Measurements from ENCODE around the gene FAM161B. TPM values are rescaled to one million over a fixed set of nuclear protein-coding genes. Genes with fewer than 3 reads are reported as not detected.

FAM161B gene
- total and polyA plus RNA-seq, 2 of the 13 experiments (the other 11 are each of a cell fraction or from before 2014, with no cell fraction given) = 1.6 to 2.0 TPM

- TF ChIP-seq BCL3 (CRISPR knock-in tag; IDR thresholded peaks at IDR 0.05) = no peak
- TF ChIP-seq SOX6 (IDR thresholded peaks at IDR 0.05) = no peak
- TF ChIP-seq SOX6 (CRISPR knock-in tag; IDR thresholded peaks at IDR 0.05) = peak; percentile 75; the same call in 1 of the 2 replicates
- no peak; the same call in 1 of the 2 replicates for TF ChIP-seq ZNF335 (CRISPR knock-in tag; IDR thresholded peaks at IDR 0.05)
- TF ChIP-seq ZNF672 (CRISPR knock-in tag; IDR thresholded peaks at IDR 0.05) = no peak
- no peak for TF ChIP-seq ZNF343 (CRISPR knock-in tag; IDR thresholded peaks at IDR 0.05)
- 0 out of 2 replicates have a peak, but pooled peaks have one; percentile 44 for TF ChIP-seq POGK (CRISPR knock-in tag; conservative IDR thresholded peaks at IDR 0.05)
- 0 out of 2 replicates have a peak, but pooled peaks have one; percentile 41 for TF ChIP-seq ZNF614 (CRISPR knock-in tag; IDR thresholded peaks at IDR 0.05; ENCODE audit: borderline replicate concordance)
- no peak for TF ChIP-seq ZNF253 (CRISPR knock-in tag; IDR thresholded peaks at IDR 0.05; ENCODE audit: borderline replicate concordance)
- no peak for TF ChIP-seq STAT6 (CRISPR knock-in tag; IDR thresholded peaks at IDR 0.05; ENCODE audit: borderline replicate concordance)
- no peak for TF ChIP-seq SALL2 (CRISPR knock-in tag; IDR thresholded peaks at IDR 0.05)
- no peak for TF ChIP-seq TBX3 (IDR thresholded peaks at IDR 0.05; ENCODE audit: borderline replicate concordance)
- no peak for TF ChIP-seq ZNF704 (CRISPR knock-in tag; IDR thresholded peaks at IDR 0.05; ENCODE audit: borderline replicate concordance)
- TF ChIP-seq ZSCAN30 (CRISPR knock-in tag; IDR thresholded peaks at IDR 0.05) = no peak
- no peak for TF ChIP-seq SMARCC2 (IDR thresholded peaks at IDR 0.05)
- no peak for TF ChIP-seq FUBP1 (CRISPR knock-in tag; IDR thresholded peaks at IDR 0.05; ENCODE audit: borderline replicate concordance)
- TF ChIP-seq ZFP91 (CRISPR knock-in tag; IDR thresholded peaks at IDR 0.05; ENCODE audit: borderline replicate concordance) = no peak
Measured at GRCh38 chr14:73996731-73997107, 46.8 kb upstream of the FAM161B start (continued).

All from HepG2 (cell line).